ENCODE data around the gene MYH14.

The MYH14 gene

GRCh38 chr19:50292216-50292827, 88.9 kb downstream of the MYH14 start:
- no peak for DNase-seq (ENCODE audit: low read depth)

DNA sequence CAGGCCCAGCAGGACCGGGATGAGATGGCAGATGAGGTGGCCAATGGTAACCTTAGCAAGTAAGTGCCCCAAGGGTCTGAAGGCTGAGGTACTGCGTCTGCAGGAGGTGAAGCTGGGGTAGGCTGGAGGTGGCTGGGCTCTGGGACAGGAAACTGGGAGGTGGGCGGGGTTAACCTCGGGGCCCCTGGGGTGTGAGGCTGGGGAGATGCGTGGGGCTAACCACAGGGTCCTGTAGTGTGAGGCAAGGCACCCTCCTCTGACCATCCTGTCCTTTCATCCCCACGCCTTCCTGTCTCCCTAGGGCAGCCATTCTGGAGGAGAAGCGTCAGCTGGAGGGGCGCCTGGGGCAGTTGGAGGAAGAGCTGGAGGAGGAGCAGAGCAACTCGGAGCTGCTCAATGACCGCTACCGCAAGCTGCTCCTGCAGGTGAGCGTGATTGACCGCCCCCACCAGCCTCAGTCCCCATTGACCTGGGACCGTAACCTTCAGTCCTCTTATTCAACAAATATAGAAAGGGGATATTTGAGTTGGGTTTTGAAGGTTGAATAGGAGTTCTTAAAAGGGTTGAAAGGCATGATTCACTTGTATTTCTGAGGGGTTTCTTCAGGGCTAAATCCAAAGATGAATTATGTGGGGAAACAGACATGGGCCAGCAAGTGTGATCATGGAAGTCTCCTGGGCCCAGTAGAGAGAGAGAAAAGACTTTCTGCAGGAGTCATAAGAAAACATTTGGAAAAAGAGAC, 90.0 kb downstream of the MYH14 start:
- DNase-seq (ENCODE audit: low read depth) = no peak

DNA sequence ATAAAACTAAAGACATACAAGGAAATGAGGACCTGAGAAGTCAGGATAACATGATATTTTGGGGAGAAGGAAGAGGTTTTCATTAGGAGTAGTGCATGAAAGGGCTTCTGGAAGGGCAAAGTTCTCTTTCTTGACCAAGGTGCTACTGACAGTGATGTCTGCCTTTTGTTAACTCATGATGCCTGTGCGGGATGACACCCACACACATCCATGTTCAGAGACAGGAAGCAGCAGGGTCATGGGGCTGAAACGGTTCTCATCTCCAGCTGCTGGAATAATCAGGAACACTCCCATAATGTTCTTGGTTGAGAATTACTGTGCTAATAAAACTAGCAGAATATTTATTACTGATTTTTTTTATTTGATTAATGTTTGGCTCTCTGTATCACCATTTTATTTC, 96.6 kb downstream of the MYH14 start:
- DNase-seq (ENCODE audit: low read depth) = no peak

DNA sequence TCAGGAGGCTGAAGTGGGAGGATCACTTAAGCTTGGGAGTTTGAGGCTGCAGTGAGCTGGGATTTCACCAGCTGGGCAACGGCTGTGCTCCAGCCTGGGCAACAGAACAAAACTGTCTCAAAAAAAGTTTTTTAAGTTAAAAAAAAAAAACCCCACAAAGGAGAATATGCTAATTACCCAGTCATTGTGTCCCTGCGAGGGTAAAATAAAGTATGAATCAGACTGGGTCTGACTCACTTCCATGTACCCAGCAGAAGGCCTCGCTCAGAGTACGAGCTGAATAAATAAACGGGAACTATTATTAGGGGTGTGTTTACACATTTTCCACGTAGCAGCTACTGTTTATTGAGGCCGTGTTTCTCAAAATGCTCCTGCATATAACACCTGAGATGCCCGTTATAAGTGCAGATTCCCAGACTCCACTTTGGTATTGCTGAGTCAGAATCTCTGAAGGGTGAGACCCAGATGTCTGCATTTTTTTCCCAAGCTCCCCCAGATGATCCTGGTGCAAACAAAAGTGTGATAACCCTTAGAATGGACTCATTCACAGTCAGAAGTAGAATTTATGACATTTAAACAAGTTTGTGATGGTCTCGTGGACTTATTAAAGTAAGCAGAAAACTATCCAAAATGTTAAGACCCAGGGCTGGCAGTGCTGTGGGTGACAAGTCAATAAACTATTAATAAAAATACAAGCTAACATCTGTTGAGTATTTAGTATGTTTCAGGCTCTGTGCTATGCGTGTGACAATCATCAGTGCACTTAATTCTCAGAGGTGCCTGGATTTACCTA, 97.6 kb downstream of the MYH14 start:
- no peak for DNase-seq (ENCODE audit: low read depth)

DNA sequence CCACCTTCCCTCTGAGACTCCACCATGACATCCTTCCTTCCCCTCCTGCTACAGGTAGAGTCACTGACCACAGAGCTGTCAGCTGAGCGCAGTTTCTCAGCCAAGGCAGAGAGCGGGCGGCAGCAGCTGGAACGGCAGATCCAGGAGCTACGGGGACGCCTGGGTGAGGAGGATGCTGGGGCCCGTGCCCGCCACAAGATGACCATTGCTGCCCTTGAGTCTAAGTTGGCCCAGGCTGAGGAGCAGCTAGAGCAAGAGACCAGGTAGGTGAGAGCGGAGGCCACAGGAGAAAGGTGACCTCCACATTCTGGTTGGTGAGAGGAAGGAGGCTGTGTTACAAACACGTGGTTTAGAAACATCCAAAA, 98.2 kb downstream of the MYH14 start:
- DNase-seq (ENCODE audit: low read depth) = no peak

- DNase-seq (ENCODE audit: low read depth) = no peak
Measured at GRCh38 chr19:50303558-50303957, 100.1 kb downstream of the MYH14 start.

DNA sequence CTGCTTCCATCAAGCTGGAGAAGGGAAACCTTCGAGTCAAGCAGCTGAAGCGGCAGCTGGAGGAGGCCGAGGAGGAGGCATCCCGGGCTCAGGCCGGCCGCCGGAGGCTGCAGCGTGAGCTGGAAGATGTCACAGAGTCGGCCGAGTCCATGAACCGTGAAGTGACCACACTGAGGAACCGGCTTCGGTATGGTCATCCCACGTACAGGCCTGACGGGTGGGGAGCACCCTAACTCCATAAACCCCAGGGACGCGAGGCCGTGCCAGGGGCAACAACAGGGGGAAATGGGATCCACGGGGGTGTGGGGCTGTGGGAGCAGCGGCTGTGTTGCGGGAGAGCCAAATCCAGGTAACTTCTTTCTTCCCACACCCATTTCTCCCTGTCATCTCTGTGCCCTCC, 105.6 kb downstream of the MYH14 start:
- DNase-seq (ENCODE audit: low read depth) = no peak

GRCh38 chr19:50309396-50310125, 106.1 kb downstream of the MYH14 start:
- no peak for DNase-seq (ENCODE audit: low read depth)

DNA sequence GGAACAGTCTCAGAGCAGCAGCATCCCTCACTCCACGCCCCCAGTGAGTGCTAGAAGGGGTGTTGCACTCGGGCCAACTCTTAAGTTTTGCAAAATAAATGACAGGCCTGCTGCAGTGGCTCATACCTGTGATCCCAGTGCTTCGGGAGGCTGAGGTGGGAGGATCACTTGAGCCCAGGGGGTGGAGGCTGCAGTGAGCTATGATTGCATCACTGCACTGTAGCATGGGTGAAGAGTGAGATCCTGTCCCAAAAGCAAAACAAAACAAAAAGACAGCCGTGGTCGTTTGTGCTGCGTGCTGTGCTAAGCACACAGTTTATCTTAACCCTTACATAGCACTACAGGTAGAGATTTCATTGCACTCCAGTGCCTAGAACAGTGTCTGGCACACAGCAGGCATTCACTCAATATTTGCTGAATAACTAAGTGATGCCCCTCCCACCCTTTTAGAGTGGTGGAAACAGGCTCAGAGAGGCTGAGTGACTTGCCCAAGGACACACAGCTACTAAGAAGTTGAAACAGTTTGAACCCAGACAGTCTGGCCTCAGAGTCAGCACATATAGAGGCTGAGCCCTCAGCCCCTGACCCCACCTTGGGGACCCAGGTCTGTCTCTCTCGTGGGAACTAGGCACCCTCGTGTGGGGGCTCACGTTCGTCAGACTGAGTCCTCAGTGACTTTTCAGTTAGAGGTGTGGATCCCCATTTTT, 107.5 kb downstream of the MYH14 start:
- DNase-seq (ENCODE audit: low read depth) = no peak

DNA sequence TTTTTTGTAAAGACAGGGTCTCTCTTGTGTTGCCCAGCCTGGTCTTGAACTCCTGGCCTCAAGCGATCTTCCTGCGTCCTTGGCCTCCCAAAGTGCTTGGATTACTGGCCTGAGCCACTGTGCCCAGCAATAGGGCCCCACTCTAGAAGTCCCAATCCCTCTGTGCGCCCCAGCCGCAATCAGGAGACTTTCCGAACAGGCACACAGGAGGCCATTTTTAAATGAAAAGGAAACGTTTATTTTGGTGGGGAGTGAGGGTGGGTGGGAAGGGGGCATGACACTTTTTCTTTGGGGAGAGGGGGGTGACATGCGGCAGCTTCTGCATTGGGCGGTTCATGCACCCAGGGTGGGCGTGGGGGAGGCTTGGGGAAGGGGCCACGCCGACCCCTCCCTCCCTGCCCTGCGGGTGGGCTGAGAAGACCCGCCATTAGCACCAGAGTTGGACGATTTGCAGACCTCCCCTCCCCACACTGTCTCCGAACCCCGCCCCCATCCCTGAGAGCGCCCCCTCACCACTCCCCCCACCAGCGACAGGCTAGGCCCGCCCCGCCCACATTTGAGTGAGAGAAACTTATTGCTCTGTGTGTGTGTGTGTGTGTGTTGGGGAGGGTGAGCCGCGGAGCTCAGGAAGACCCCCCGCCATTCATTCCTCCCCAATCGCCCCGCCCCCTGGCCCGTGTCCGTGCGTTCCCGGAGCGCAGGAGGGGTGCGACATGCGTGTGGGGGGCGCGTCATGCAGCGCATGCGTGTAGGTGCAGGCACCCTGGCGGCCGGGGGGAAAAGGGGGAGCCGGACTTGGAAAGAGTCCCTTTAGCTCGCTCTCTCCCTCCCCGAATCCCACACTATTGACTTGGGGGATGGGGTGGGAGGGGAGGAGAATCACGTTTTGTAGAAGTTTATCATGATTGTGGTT, 108.6 kb downstream of the MYH14 start:
- no peak for DNase-seq (ENCODE audit: low read depth)

- DNase-seq (ENCODE audit: low read depth) = no peak
Measured at GRCh38 chr19:50312967-50313811, 109.8 kb downstream of the MYH14 start.

- DNase-seq (ENCODE audit: low read depth) = no peak
Measured at GRCh38 chr19:50313812-50314536, 110.6 kb downstream of the MYH14 start.

GRCh38 chr19:50314724-50315708, 111.6 kb downstream of the MYH14 start:
- DNase-seq (ENCODE audit: low read depth) = no peak

- no peak for DNase-seq (ENCODE audit: low read depth)
Measured at GRCh38 chr19:50315773-50316448, 112.5 kb downstream of the MYH14 start.

DNA sequence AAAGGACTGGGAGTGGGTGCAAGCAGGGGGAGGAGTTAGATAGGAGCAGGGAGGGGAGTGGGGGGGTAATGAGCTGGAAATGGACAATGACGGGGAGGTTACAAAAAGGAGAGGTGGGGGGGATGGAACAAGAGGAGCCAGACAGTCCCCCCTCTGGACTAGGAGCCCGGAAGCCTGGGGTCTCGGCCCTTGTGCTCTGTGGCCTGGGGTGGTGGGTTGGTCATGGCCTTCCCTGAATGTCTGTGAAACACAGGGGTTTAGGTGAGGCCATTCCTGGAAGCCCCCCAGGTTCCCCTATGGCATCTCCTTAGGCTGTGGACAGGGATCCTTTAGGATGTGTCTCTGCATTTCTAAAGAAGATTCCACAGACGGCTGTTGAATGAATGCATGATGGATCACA, 113.7 kb downstream of the MYH14 start:
- no peak for DNase-seq (ENCODE audit: low read depth)

DNA sequence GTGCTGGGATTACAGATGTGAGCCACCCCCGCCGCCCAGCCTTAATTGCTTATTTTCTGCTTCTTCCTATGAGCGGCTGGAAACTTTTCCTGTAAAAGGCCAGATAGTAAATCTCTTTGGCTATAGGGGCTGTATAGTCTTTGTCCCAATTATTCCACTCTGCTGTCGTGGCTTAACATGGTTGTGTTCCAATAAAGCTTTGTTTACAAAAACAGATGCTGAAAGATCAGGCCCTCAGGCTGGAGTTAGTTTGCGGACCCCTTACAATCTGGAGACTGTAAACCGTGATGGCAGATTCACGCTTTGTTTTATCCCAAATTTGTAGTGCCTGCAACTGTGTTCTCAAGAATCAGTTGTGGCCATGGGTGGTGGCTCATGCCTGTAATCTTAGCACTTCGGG, 115.0 kb downstream of the MYH14 start:
- DNase-seq (ENCODE audit: low read depth) = no peak

GRCh38 chr19:50319156-50319555, 115.7 kb downstream of the MYH14 start:
- DNase-seq (ENCODE audit: low read depth) = no peak
